ENCODE results near the gene PDE11A. TPM values are rescaled to one million over a fixed set of nuclear protein-coding genes. Genes with fewer than 3 reads are reported as not detected.

PDE11A gene
- total RNA-seq, 1 experiment from 2014 or later = not detected

GRCh38 chr2:178070824-178071223 lies 1.8 kb downstream of the PDE11A start:
- DNase-seq (ENCODE audit: unreplicated experiment) = no peak
- Mint-ChIP-seq H3K4me3 (ENCODE audit: unreplicated experiment) (no peak overlapping the region), H3K27me3 (ENCODE audit: insufficient read depth, unreplicated experiment) (peaks cover 47% of the 10 kb centered on the region), H3K27ac (ENCODE audit: low read depth, unreplicated experiment) (no peak overlapping the region), H3K36me3 (ENCODE audit: insufficient read depth, unreplicated experiment) (no peaks in the 10 kb centered on the region), H3K4me1 (ENCODE audit: insufficient read depth, unreplicated experiment) (peaks cover 25% of the 10 kb centered on the region), H3K9me3 (ENCODE audit: unreplicated experiment) (no peaks in the 10 kb centered on the region)
- ChIA-PET POLR2A (no interaction called here), CTCF (interaction anchor here (1.2 kb wide), 1 partner anchor 41 kb away, joined by 4 read pairs; the partner anchor contains the start of gene RBM45)
- intact Hi-C loops (cut with micrococcal nuclease) = no loop called here
- no peak for TF ChIP-seq CTCF (IDR thresholded peaks at IDR 0.05; ENCODE audit: unreplicated experiment)
- no TSS peak for BruUV-seq (replicated peaks)

GRCh38 chr2:178069551-178069950 lies 3.0 kb downstream of the PDE11A start:
- no peak for TF ChIP-seq CTCF (IDR thresholded peaks at IDR 0.05; ENCODE audit: unreplicated experiment)
- BruUV-seq (replicated peaks) = no TSS peak
- CTCF ChIA-PET = interaction anchor here (0.6 to 0.7 kb wide), 2 partner anchors 120 to 749 kb away, joined by 3 read pairs; no protein-coding TSS in a partner anchor
- H3K4me3 Mint-ChIP-seq (ENCODE audit: unreplicated experiment) = no peak overlapping the region
- intact Hi-C loops (cut with micrococcal nuclease) = loop anchor here (5.0 kb wide), 1 partner anchor 87 kb away; no protein-coding TSS in a partner anchor
- H3K27ac Mint-ChIP-seq (ENCODE audit: low read depth, unreplicated experiment) = no peak overlapping the region
- peaks cover 19% of the 10 kb centered on the region for H3K4me1 Mint-ChIP-seq (ENCODE audit: insufficient read depth, unreplicated experiment)
- H3K9me3 Mint-ChIP-seq (ENCODE audit: unreplicated experiment) = no peaks in the 10 kb centered on the region
- DNase-seq (ENCODE audit: unreplicated experiment) = no peak
- H3K27me3 Mint-ChIP-seq (ENCODE audit: insufficient read depth, unreplicated experiment) = peaks cover 47% of the 10 kb centered on the region
- POLR2A ChIA-PET = interaction anchor here (0.6 to 0.7 kb wide), 2 partner anchors 698 to 805 kb away, joined by 3 to 4 read pairs; no protein-coding TSS in a partner anchor
- no peaks in the 10 kb centered on the region for H3K36me3 Mint-ChIP-seq (ENCODE audit: insufficient read depth, unreplicated experiment)

GRCh38 chr2:178068823-178069454 lies 3.6 kb downstream of the PDE11A start:
- Mint-ChIP-seq H3K27me3 (ENCODE audit: insufficient read depth, unreplicated experiment) (peaks cover 47% of the 10 kb centered on the region), H3K36me3 (ENCODE audit: insufficient read depth, unreplicated experiment) (no peaks in the 10 kb centered on the region), H3K27ac (ENCODE audit: low read depth, unreplicated experiment) (no peak overlapping the region), H3K4me1 (ENCODE audit: insufficient read depth, unreplicated experiment) (peaks cover 14% of the 10 kb centered on the region), H3K9me3 (ENCODE audit: unreplicated experiment) (no peaks in the 10 kb centered on the region), H3K4me3 (ENCODE audit: unreplicated experiment) (no peak overlapping the region)
- no TSS peak for BruUV-seq (replicated peaks)
- ChIA-PET POLR2A (interaction anchor here (0.7 kb wide), 2 partner anchors 10 to 697 kb away, joined by 3 read pairs; no protein-coding TSS in a partner anchor), CTCF (interaction anchor here (0.6 to 0.7 kb wide), 3 partner anchors 120 to 1376 kb away, joined by 3 read pairs; no protein-coding TSS in a partner anchor)
- no peak for TF ChIP-seq CTCF (IDR thresholded peaks at IDR 0.05; ENCODE audit: unreplicated experiment)
- intact Hi-C loops (cut with micrococcal nuclease) = loop anchor here (5.0 kb wide), 1 partner anchor 87 kb away; no protein-coding TSS in a partner anchor
- no peak for DNase-seq (ENCODE audit: unreplicated experiment)

GRCh38 chr2:178066890-178067669 lies 5.5 kb downstream of the PDE11A start:
- CTCF ChIA-PET = interaction anchor here (1.3 kb wide), 1 partner anchor 84 kb away, joined by 4 read pairs; no protein-coding TSS in a partner anchor
- H3K4me3 Mint-ChIP-seq (ENCODE audit: unreplicated experiment) = no peak overlapping the region
- no peak for DNase-seq (ENCODE audit: unreplicated experiment)

More at GRCh38 chr2:178066890-178067669, 5.5 kb downstream of the PDE11A start:
- H3K36me3 Mint-ChIP-seq (ENCODE audit: insufficient read depth, unreplicated experiment) = no peaks in the 10 kb centered on the region
- intact Hi-C loops (cut with micrococcal nuclease) = loop anchor here (5.0 kb wide), 1 partner anchor 85 kb away; no protein-coding TSS in a partner anchor
- H3K9me3 Mint-ChIP-seq (ENCODE audit: unreplicated experiment) = no peaks in the 10 kb centered on the region
- no peak for TF ChIP-seq CTCF (IDR thresholded peaks at IDR 0.05; ENCODE audit: unreplicated experiment)
- no peak overlapping the region for H3K27ac Mint-ChIP-seq (ENCODE audit: low read depth, unreplicated experiment)
- no TSS peak for BruUV-seq (replicated peaks)
- H3K27me3 Mint-ChIP-seq (ENCODE audit: insufficient read depth, unreplicated experiment) = peaks cover 46% of the 10 kb centered on the region
- no peaks in the 10 kb centered on the region for H3K4me1 Mint-ChIP-seq (ENCODE audit: insufficient read depth, unreplicated experiment)
- POLR2A ChIA-PET = no interaction called here

Data from MCF 10A (cell line).